ENCODE results near the gene C10orf71. TPM values are rescaled to one million over a fixed set of nuclear protein-coding genes. Genes with fewer than 3 reads are reported as not detected.

C10orf71 gene
- total RNA-seq, 1 experiment from 2014 or later, result not detected

- in situ Hi-C loops (cut with HindIII; ENCODE audit: low pct_unique_long_range_greater_than_20kb, low sequenced_read_pairs) (no loop called here), intact Hi-C loops (cut with micrococcal nuclease; ENCODE audit: unreplicated experiment) (no loop called here)
- Histone ChIP-seq H3K36me3 (ENCODE audit: control insufficient read depth, insufficient read depth, low read length) (no peaks in the 10 kb centered on the region), H3K4me3 (ENCODE audit: low read depth in 2 of 2, low read length in 2 of 2) (no peak overlapping the region), H3K4me1 (ENCODE audit: control insufficient read depth, insufficient read depth, low read length) (no peaks in the 10 kb centered on the region), H3K27ac (ENCODE audit: low read length) (no peak overlapping the region), H3K9me3 (ENCODE audit: control insufficient read depth, insufficient read depth, low read depth, low read length) (no peaks in the 10 kb centered on the region), H3K27me3 (ENCODE audit: control insufficient read depth, insufficient read depth, low read length) (no peaks in the 10 kb centered on the region)
- no peak for TF ChIP-seq REST (IDR thresholded peaks at IDR 0.05; ENCODE audit: insufficient read depth in 1 of 2, low read depth in 2 of 2, low read length in 1 of 2)
- no peak for TF ChIP-seq SIN3A (IDR thresholded peaks at IDR 0.05; ENCODE audit: borderline replicate concordance, insufficient read depth, low read depth, low read length)
- TF ChIP-seq POLR2AphosphoS5 (IDR thresholded peaks at IDR 0.05; ENCODE audit: low read depth, low read length), result no peak
- CTCF ChIA-PET, result no interaction called here
- no peak for DNase-seq (ENCODE audit: low read depth, low spot score)
- no peak for ATAC-seq
- POLR2A ChIA-PET, result no interaction called here
- BruUV-seq (replicated peaks), result no TSS peak
Measured at GRCh38 chr10:49357910-49358309, 58.9 kb downstream of the C10orf71 start.

- DNase-seq (ENCODE audit: low read depth, low spot score), result no peak
- TF ChIP-seq REST (IDR thresholded peaks at IDR 0.05; ENCODE audit: insufficient read depth in 1 of 2, low read depth in 2 of 2, low read length in 1 of 2), result no peak
- TF ChIP-seq POLR2AphosphoS5 (IDR thresholded peaks at IDR 0.05; ENCODE audit: low read depth, low read length), result no peak
- no peak for TF ChIP-seq SIN3A (IDR thresholded peaks at IDR 0.05; ENCODE audit: borderline replicate concordance, insufficient read depth, low read depth, low read length)
- TF ChIP-seq TCF7L2 (IDR thresholded peaks at IDR 0.05; ENCODE audit: low read depth, low read length), result no peak
- TF ChIP-seq CTCF (IDR thresholded peaks at IDR 0.05), result no peak
- Histone ChIP-seq H3K4me1 (ENCODE audit: control insufficient read depth, insufficient read depth, low read length) (no peaks in the 10 kb centered on the region), H3K9me3 (ENCODE audit: control insufficient read depth, insufficient read depth, low read depth, low read length) (no peaks in the 10 kb centered on the region), H3K27ac (ENCODE audit: low read length) (no peak overlapping the region), H3K27me3 (ENCODE audit: control insufficient read depth, insufficient read depth, low read length) (no peaks in the 10 kb centered on the region), H3K36me3 (ENCODE audit: control insufficient read depth, insufficient read depth, low read length) (no peaks in the 10 kb centered on the region), H3K4me3 (ENCODE audit: low read depth in 2 of 2, low read length in 2 of 2) (no peak overlapping the region)
- intact Hi-C loops (cut with micrococcal nuclease; ENCODE audit: unreplicated experiment) (no loop called here), in situ Hi-C loops (cut with HindIII; ENCODE audit: low pct_unique_long_range_greater_than_20kb, low sequenced_read_pairs) (no loop called here)
- CTCF ChIA-PET, result interaction anchor here (0.6 kb wide), 1 partner anchor 311 kb away, joined by 3 read pairs; no protein-coding TSS in a partner anchor
- ATAC-seq, result no peak
- BruUV-seq (replicated peaks), result no TSS peak
- POLR2A ChIA-PET, result interaction anchor here (0.7 kb wide), 1 partner anchor 160 kb away, joined by 6 read pairs; no protein-coding TSS in a partner anchor
Measured at GRCh38 chr10:49359349-49360270, 60.6 kb downstream of the C10orf71 start.
